HEK293T (cell line): Measurements from ENCODE around the gene YAF2.

ENCODE experiments used
- ARNT ChIP-seq: fragments of 450-650 bp; IDR thresholded peaks from 2 replicates; pipeline ENCODE4 v1.6.1; 2017; ENCODE audit warnings: mild to moderate bottlenecking
- SP1 ChIP-seq: fragments of 450-650 bp; IDR thresholded peaks from 2 replicates; pipeline ENCODE4 v1.6.1; 2017
- TARDBP ChIP-seq: fragments of 450-650 bp; IDR thresholded peaks from 2 replicates; pipeline ENCODE4 v1.6.1; 2016

- no peak for TF ChIP-seq TARDBP
- no peak for TF ChIP-seq SP1
- no peak for TF ChIP-seq ARNT
Observed at GRCh38 chr12:42128327-42128726, 109.7 kb downstream of the YAF2 start.
